Measurements from ENCODE around the gene TADA2B.
"Not testable (repeated sequence)": the region's sequence is repeated elsewhere in the genome, so short reads cannot be mapped to it uniquely, and the experiment has no call there.

TADA2B gene

GRCh38 chr4:7078025-7078424, 34.9 kb downstream of the TADA2B start:
- no peak for FAIRE-seq
- DNase-seq (ENCODE audit: low spot score): no peak

- not testable (repeated sequence) for FAIRE-seq; DNase-seq (ENCODE audit: low spot score)
These were observed 36.3 kb downstream of the TADA2B start for GRCh38 chr4:7079483-7079882.

- FAIRE-seq; DNase-seq (ENCODE audit: low spot score): not testable (repeated sequence)
These were observed 36.7 kb downstream of the TADA2B start for GRCh38 chr4:7079909-7080308.

GRCh38 chr4:7083597-7084563, 40.7 kb downstream of the TADA2B start:
- FAIRE-seq (no peak), DNase-seq (ENCODE audit: low spot score) (no peak)

GRCh38 chr4:7084564-7084961, 41.4 kb downstream of the TADA2B start:
- DNase-seq (ENCODE audit: low spot score); FAIRE-seq: not testable (repeated sequence)

- no peak for FAIRE-seq
- DNase-seq (ENCODE audit: low spot score): no peak
These were observed 43.2 kb downstream of the TADA2B start for GRCh38 chr4:7086384-7086783.

GRCh38 chr4:7087036-7087435, 43.9 kb downstream of the TADA2B start:
- no peak for FAIRE-seq

GRCh38 chr4:7089213-7089986, 46.2 kb downstream of the TADA2B start:
- DNase-seq (ENCODE audit: low spot score): no peak
- FAIRE-seq: no peak

More at GRCh38 chr4:7087036-7087435, 43.9 kb downstream of the TADA2B start:
- no peak for DNase-seq (ENCODE audit: low spot score)

GRCh38 chr4:7092026-7092425, 48.9 kb downstream of the TADA2B start:
- FAIRE-seq (no peak), DNase-seq (ENCODE audit: low spot score) (no peak)

GRCh38 chr4:7094916-7095315, 51.7 kb downstream of the TADA2B start:
- FAIRE-seq (no peak), DNase-seq (ENCODE audit: low spot score) (no peak)

- DNase-seq (ENCODE audit: low spot score) (no peak), FAIRE-seq (no peak)
These were observed 52.5 kb downstream of the TADA2B start for GRCh38 chr4:7095611-7096155.

- DNase-seq (ENCODE audit: low spot score) (no peak), FAIRE-seq (no peak)
These were observed 53.1 kb downstream of the TADA2B start for GRCh38 chr4:7096236-7096635.

- FAIRE-seq (no peak), DNase-seq (ENCODE audit: low spot score) (peak; percentile 80)
These were observed 58.7 kb downstream of the TADA2B start for GRCh38 chr4:7101692-7102515.

GRCh38 chr4:7102516-7102909, 59.3 kb downstream of the TADA2B start:
- FAIRE-seq; DNase-seq (ENCODE audit: low spot score): not testable (repeated sequence)

GRCh38 chr4:7103031-7103606, 59.9 kb downstream of the TADA2B start:
- DNase-seq (ENCODE audit: low spot score) (peak; percentile 91), FAIRE-seq (no peak)

GRCh38 chr4:7103607-7104365, 60.6 kb downstream of the TADA2B start:
- FAIRE-seq: no peak
- DNase-seq (ENCODE audit: low spot score): peak; percentile 18

- no peak for FAIRE-seq
- DNase-seq (ENCODE audit: low spot score): no peak
These were observed 61.3 kb downstream of the TADA2B start for GRCh38 chr4:7104366-7105031.

- DNase-seq (ENCODE audit: low spot score) (no peak), FAIRE-seq (no peak)
These were observed 62.1 kb downstream of the TADA2B start for GRCh38 chr4:7105276-7105675.

GRCh38 chr4:7107166-7107905, 64.2 kb downstream of the TADA2B start:
- DNase-seq (ENCODE audit: low spot score): no peak
- no peak for FAIRE-seq
